ENCODE measurements around the gene EIF5AL1.

DNA sequence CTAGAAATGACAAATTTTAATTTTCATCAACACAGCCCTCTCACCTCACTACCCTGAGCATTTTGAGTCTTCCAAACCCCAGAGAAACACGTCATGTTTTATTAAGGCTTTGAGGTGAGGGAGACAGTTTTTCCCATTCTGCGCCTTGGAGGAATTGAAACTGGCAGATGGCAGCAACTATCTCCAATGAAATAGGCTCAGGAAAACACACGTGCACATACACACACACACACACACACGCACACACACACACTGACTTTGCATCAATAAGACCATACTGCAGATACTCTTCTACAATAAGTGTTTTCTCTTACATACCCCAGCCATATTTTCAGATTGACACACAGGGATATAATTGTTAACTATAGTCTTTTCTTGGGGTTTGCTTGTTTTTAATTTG is 51.1 kb downstream of the EIF5AL1 start:
- TF ChIP-seq CTCF (conservative IDR thresholded peaks at IDR 0.05; ENCODE audit: low read depth in 2 of 2) (no peak), CREB1 (CRISPR knock-in tag; IDR thresholded peaks at IDR 0.05; ENCODE audit: low read depth) (no peak), ZNF331 (CRISPR knock-in tag; IDR thresholded peaks at IDR 0.05; ENCODE audit: low read depth) (no peak)
